ENCODE results near the gene RIPK1. TPM values are rescaled to one million over a fixed set of nuclear protein-coding genes. Genes with fewer than 3 reads are reported as not detected.
A peak's percentile ranks its signal among the peaks of the same experiment; 100 is the strongest.
"Not testable (repeated sequence)": the region's sequence is repeated elsewhere in the genome, so short reads cannot be mapped to it uniquely, and the experiment has no call there.

RIPK1 gene
- total and polyA plus RNA-seq, 4 donors = 12.1 to 24.1 (median 19.7) TPM

GRCh38 chr6:3147914-3148757, 79.8 kb downstream of the RIPK1 start:
- no peak overlapping the region for H3K4me3 ChIP-seq
- no peaks in the 10 kb centered on the region for H3K27me3 ChIP-seq (ENCODE audit: control insufficient read depth in 3 of 3, insufficient read depth in 3 of 3, low read length in 2 of 3)
- no peak overlapping the region for H3K9ac ChIP-seq (ENCODE audit: insufficient read depth in 1 of 2, low read length in 2 of 2)
- TF ChIP-seq CTCF (IDR thresholded peaks at IDR 0.05; ENCODE audit: control extremely low read depth, extremely low read depth) = no peak
- H3K36me3 ChIP-seq (ENCODE audit: control insufficient read depth in 4 of 4, insufficient read depth in 4 of 4, low read length in 4 of 4) = peaks cover 0 to 26% (median 11%) of the 10 kb centered on the region in 4 donors
- ATAC-seq (ENCODE audit: insufficient read depth, low FRiP score) (no peak), DNase-seq (no peak)
- H3K4me1 ChIP-seq (ENCODE audit: control insufficient read depth in 5 of 5, insufficient read depth in 5 of 5, low read length in 5 of 5) = no peaks in the 10 kb centered on the region
- WGBS, 2 donors = 91 to 97% methylated on average over 6 of the region's 6 CpGs
- H3K27ac ChIP-seq (ENCODE audit: low read depth in 1 of 2, low read length in 1 of 2) = no peak overlapping the region
- peaks cover 0 to 6% (median 0%) of the 10 kb centered on the region in 4 donors for H3K9me3 ChIP-seq (ENCODE audit: control insufficient read depth in 4 of 4, insufficient read depth in 3 of 4, low read length in 3 of 4)

- H3K9ac ChIP-seq (ENCODE audit: insufficient read depth in 1 of 2, low read length in 2 of 2) = no peak overlapping the region
- H3K4me3 ChIP-seq = no peak overlapping the region
- DNase-seq (no peak), ATAC-seq (ENCODE audit: insufficient read depth, low FRiP score) (no peak)
- no peak for TF ChIP-seq CTCF (IDR thresholded peaks at IDR 0.05; ENCODE audit: control extremely low read depth, extremely low read depth)
- no peaks in the 10 kb centered on the region for H3K27me3 ChIP-seq (ENCODE audit: control insufficient read depth in 3 of 3, insufficient read depth in 3 of 3, low read length in 2 of 3)
- peaks cover 0 to 14% (median 5%) of the 10 kb centered on the region in 4 donors for H3K36me3 ChIP-seq (ENCODE audit: control insufficient read depth in 4 of 4, insufficient read depth in 4 of 4, low read length in 4 of 4)
- H3K9me3 ChIP-seq (ENCODE audit: control insufficient read depth in 4 of 4, insufficient read depth in 3 of 4, low read length in 3 of 4) = peaks cover 0 to 3% (median 0%) of the 10 kb centered on the region in 4 donors
- no peak overlapping the region for H3K27ac ChIP-seq (ENCODE audit: low read depth in 1 of 2, low read length in 1 of 2)
- H3K4me1 ChIP-seq (ENCODE audit: control insufficient read depth in 5 of 5, insufficient read depth in 5 of 5, low read length in 5 of 5) = peaks cover 0 to 4% (median 0%) of the 10 kb centered on the region in 5 donors
- WGBS, 2 donors = 82 to 83% methylated on average over 5 of the region's 5 CpGs
Measured at GRCh38 chr6:3151691-3152090, 83.4 kb downstream of the RIPK1 start.

GRCh38 chr6:3152689-3153088, 84.4 kb downstream of the RIPK1 start:
- Histone ChIP-seq H3K9ac (ENCODE audit: insufficient read depth in 1 of 2, low read length in 2 of 2) (no peak overlapping the region), H3K4me1 (ENCODE audit: control insufficient read depth in 5 of 5, insufficient read depth in 5 of 5, low read length in 5 of 5) (peaks cover 0 to 6% (median 0%) of the 10 kb centered on the region in 5 donors), H3K36me3 (ENCODE audit: control insufficient read depth in 4 of 4, insufficient read depth in 4 of 4, low read length in 4 of 4) (peaks cover 0 to 7% (median 4%) of the 10 kb centered on the region in 4 donors), H3K9me3 (ENCODE audit: control insufficient read depth in 4 of 4, insufficient read depth in 3 of 4, low read length in 3 of 4) (peaks cover 0 to 3% (median 0%) of the 10 kb centered on the region in 4 donors), H3K27me3 (ENCODE audit: control insufficient read depth in 3 of 3, insufficient read depth in 3 of 3, low read length in 2 of 3) (no peaks in the 10 kb centered on the region), H3K27ac (ENCODE audit: low read depth in 1 of 2, low read length in 1 of 2) (no peak overlapping the region), H3K4me3 (no peak overlapping the region)
- TF ChIP-seq CTCF (IDR thresholded peaks at IDR 0.05; ENCODE audit: control extremely low read depth, extremely low read depth) = no peak
- no peak for DNase-seq
- 89 to 92% methylated on average over 3 of the region's 3 CpGs for WGBS, 2 donors
- ATAC-seq (ENCODE audit: insufficient read depth, low FRiP score) = no peak

- not testable (repeated sequence) for H3K27ac ChIP-seq (ENCODE audit: low read depth in 1 of 2, low read length in 1 of 2); ATAC-seq (ENCODE audit: insufficient read depth, low FRiP score)
- WGBS, 2 donors = 84 to 90% methylated on average over 5 to 6 of the region's 6 CpGs
Measured at GRCh38 chr6:3155416-3155815, 87.1 kb downstream of the RIPK1 start.

GRCh38 chr6:3156184-3157130, 88.2 kb downstream of the RIPK1 start:
- not testable (repeated sequence) for ATAC-seq (ENCODE audit: insufficient read depth, low FRiP score)

More at GRCh38 chr6:3155416-3155815, 87.1 kb downstream of the RIPK1 start:
- H3K36me3 ChIP-seq (ENCODE audit: control insufficient read depth in 4 of 4, insufficient read depth in 4 of 4, low read length in 4 of 4); H3K9ac ChIP-seq (ENCODE audit: insufficient read depth in 1 of 2, low read length in 2 of 2); H3K9me3 ChIP-seq (ENCODE audit: control insufficient read depth in 4 of 4, insufficient read depth in 3 of 4, low read length in 3 of 4); H3K4me3 ChIP-seq; H3K27me3 ChIP-seq (ENCODE audit: control insufficient read depth in 3 of 3, insufficient read depth in 3 of 3, low read length in 2 of 3); DNase-seq: not testable (repeated sequence)
- H3K4me1 ChIP-seq (ENCODE audit: control insufficient read depth in 5 of 5, insufficient read depth in 5 of 5, low read length in 5 of 5) = peaks cover 0 to 10% (median 0%) of the 10 kb centered on the region in 5 donors

More at GRCh38 chr6:3156184-3157130, 88.2 kb downstream of the RIPK1 start:
- Histone ChIP-seq H3K4me1 (ENCODE audit: control insufficient read depth in 5 of 5, insufficient read depth in 5 of 5, low read length in 5 of 5) (peaks cover 0 to 10% (median 0%) of the 10 kb centered on the region in 5 donors), H3K9ac (ENCODE audit: insufficient read depth in 1 of 2, low read length in 2 of 2) (peak overlapping the region in 1 of 2 donors; percentile 28), H3K4me3 (peak overlapping the region; percentile 71), H3K27ac (ENCODE audit: low read depth in 1 of 2, low read length in 1 of 2) (peak overlapping the region in 1 of 2 donors; percentile 98)
- 7 to 11% methylated on average over 25 to 29 of the region's 32 CpGs for WGBS, 2 donors
- not testable (repeated sequence) for H3K9me3 ChIP-seq (ENCODE audit: control insufficient read depth in 4 of 4, insufficient read depth in 3 of 4, low read length in 3 of 4); H3K27me3 ChIP-seq (ENCODE audit: control insufficient read depth in 3 of 3, insufficient read depth in 3 of 3, low read length in 2 of 3); H3K36me3 ChIP-seq (ENCODE audit: control insufficient read depth in 4 of 4, insufficient read depth in 4 of 4, low read length in 4 of 4)
- DNase-seq = peak; percentile 26 to 52 (median 45)

Data from lung (tissue), 12 donors.